ENCODE measurements around the gene EZR. TPM values are rescaled to one million over a fixed set of nuclear protein-coding genes. Genes with fewer than 3 reads are reported as not detected.

Gene EZR
- total and polyA plus RNA-seq, 10 of the 15 experiments (the other 5 are each of a cell fraction or from before 2014, with no cell fraction given): 79.1 to 282 (median 161) TPM

GRCh38 chr6:158793432-158793831, 25.7 kb downstream of the EZR start (continued):
- no peak for TF ChIP-seq POU2F2 (IDR thresholded peaks at IDR 0.05; ENCODE audit: borderline replicate concordance, low read depth, low read length)
- no peak for TF ChIP-seq BCL11A (IDR thresholded peaks at IDR 0.05; ENCODE audit: low read depth, low read length)
- TF ChIP-seq DPF2 (IDR thresholded peaks at IDR 0.05): no peak
- no peak for TF ChIP-seq CEBPZ (IDR thresholded peaks at IDR 0.05; ENCODE audit: low read depth, low read length)
- TF ChIP-seq E2F8 (IDR thresholded peaks at IDR 0.05; ENCODE audit: low read depth, partially characterized antibody): no peak
- TF ChIP-seq TARDBP (IDR thresholded peaks at IDR 0.05; ENCODE audit: borderline replicate concordance): no peak
- 0 out of 2 replicates have a peak, but pooled peaks have one; percentile 30 for TF ChIP-seq IRF4 (IDR thresholded peaks at IDR 0.05; ENCODE audit: low read depth, low read length)
- TF ChIP-seq YY1 (IDR thresholded peaks at IDR 0.05; ENCODE audit: low read depth, low read length): no peak
- 0 out of 4 replicates have a peak, but pooled peaks of 1 of the 2 experiments have one; percentile 27 for TF ChIP-seq BHLHE40 (IDR thresholded peaks at IDR 0.05; ENCODE audit: borderline replicate concordance in 1 of 2, low read depth in 2 of 2, low read length in 1 of 2)
- no peak for TF ChIP-seq RBBP5 (conservative IDR thresholded peaks at IDR 0.05)
- TF ChIP-seq FOXM1 (IDR thresholded peaks at IDR 0.05; ENCODE audit: low read depth, low read length): no peak
- peak; percentile 82 for TF ChIP-seq RAD21 (IDR thresholded peaks at IDR 0.05; ENCODE audit: insufficient read depth, low read depth, low read length)
- no peak for TF ChIP-seq HDAC2 (IDR thresholded peaks at IDR 0.05)
- TF ChIP-seq PRDM15 (CRISPR knock-in tag; IDR thresholded peaks at IDR 0.05): no peak
- peak; percentile 62 to 69 (median 68) for TF ChIP-seq CTCF (IDR thresholded peaks at IDR 0.05 in 2 of 3, conservative IDR thresholded peaks at IDR 0.05 in 1 of 3; ENCODE audit: control insufficient read depth in 2 of 3, extremely low read depth in 1 of 3, insufficient read depth in 1 of 3, low read depth in 3 of 3, low read length in 3 of 3)
- no peak for TF ChIP-seq SPI1 (IDR thresholded peaks at IDR 0.05; ENCODE audit: borderline replicate concordance, insufficient read depth, low read depth, low read length)
- no peak for TF ChIP-seq MAX (IDR thresholded peaks at IDR 0.05; ENCODE audit: low read depth, low read length)
- TF ChIP-seq HCFC1 (IDR thresholded peaks at IDR 0.05; ENCODE audit: low read length): no peak
